ENCODE data around the gene SH3D21. TPM values are rescaled to one million over a fixed set of nuclear protein-coding genes. Genes with fewer than 3 reads are reported as not detected.

SH3D21 gene
- 2.6 and 6.9 TPM in 2 replicates for total RNA-seq

DNA sequence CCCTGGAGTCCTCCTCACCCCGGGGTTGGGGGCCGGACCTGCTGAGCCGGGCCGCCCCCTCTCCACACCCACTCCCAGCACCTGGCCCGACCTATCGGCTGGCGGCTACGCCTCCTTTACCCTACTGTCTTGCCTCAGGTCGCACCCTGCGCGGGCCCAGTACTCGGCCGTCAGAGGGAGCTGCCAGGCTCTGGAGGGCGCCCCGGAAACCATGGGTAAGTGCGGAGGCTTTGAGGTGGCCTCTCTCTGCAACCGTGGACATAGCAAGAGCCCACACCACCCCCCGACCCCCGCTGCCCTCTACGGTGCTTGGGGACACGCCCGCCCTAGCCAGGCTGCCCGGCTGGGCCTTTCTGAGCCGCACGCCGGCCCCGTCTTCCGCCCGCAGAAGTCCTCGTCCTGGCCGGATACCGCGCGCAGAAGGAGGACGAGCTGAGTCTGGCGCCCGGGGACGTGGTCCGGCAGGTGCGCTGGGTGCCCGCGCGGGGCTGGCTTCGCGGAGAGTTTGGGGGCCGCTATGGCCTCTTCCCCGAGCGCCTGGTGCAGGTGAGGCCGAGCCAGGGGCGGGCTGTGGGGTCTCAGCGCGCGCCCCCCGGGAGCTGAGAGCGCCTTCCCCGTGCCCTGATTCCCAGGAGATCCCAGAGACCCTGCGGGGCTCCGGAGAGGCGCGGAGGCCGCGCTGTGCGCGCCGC is at the start of gene SH3D21:
TSS of gene SH3D21 (plus strand) at position 159 of the 692 bp plus-strand sequence. CDS start at position 212, 53 bp downstream.
- FAIRE-seq (no peak), DNase-seq (ENCODE audit: low read depth) (peak; percentile 66)
- Histone ChIP-seq H3K27me3 (ENCODE audit: control insufficient read depth, insufficient read depth, low read length) (no peaks in the 10 kb centered on the region), H3K36me3 (ENCODE audit: control insufficient read depth, insufficient read depth, low read length) (peaks cover 22% of the 10 kb centered on the region), H3K4me3 (ENCODE audit: low read depth, low read length) (peak within 1 kb of the TSS; percentile 62)
- TF ChIP-seq, protein P1, sequence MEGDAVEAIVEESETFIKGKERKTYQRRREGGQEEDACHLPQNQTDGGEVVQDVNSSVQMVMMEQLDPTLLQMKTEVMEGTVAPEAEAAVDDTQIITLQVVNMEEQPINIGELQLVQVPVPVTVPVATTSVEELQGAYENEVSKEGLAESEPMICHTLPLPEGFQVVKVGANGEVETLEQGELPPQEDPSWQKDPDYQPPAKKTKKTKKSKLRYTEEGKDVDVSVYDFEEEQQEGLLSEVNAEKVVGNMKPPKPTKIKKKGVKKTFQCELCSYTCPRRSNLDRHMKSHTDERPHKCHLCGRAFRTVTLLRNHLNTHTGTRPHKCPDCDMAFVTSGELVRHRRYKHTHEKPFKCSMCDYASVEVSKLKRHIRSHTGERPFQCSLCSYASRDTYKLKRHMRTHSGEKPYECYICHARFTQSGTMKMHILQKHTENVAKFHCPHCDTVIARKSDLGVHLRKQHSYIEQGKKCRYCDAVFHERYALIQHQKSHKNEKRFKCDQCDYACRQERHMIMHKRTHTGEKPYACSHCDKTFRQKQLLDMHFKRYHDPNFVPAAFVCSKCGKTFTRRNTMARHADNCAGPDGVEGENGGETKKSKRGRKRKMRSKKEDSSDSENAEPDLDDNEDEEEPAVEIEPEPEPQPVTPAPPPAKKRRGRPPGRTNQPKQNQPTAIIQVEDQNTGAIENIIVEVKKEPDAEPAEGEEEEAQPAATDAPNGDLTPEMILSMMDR (IDR thresholded peaks at IDR 0.05; ENCODE audit: insufficient read depth, low read length, severe bottlenecking), result peak; percentile 43

DNA sequence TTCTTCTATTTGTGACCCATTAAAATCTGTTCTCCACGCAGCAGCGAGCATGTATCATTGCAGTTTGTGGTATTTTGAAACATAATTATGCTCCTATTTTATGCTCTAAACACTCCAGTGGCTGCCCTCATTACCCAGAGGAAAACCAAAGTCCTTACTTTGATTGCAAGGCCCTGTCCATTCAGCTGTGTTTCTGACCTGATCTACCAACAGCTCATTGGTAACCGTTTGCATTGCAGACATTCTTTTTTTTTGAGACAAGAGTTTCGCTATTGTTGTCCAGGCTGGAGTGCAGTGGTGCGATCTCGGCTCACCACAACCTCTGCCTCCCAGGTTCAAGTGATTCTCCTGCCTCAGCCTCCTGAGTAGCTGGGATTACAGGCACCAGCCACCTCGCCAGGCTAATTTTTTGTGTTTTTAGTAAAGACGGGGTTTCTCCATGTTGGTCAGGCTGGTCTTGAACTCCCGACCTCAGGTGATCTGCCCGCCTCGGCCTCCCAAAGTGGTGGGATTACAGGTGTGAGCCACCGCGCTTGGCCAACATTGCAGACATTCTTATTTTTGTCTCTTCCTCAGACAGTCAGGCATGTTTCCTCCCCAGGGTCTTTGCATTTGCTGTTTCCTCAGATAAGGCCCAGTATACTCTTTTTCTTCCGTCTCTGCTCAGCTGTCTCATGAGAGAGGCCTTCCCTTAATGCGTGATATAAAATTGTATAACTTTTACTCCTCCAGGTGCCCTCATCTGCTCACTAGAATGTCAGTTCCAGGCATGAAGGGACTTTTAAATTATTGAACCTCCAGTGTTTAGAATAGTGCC is 49.4 kb upstream of the SH3D21 start:
- Histone ChIP-seq H3K4me3 (ENCODE audit: low read depth, low read length) (no peak overlapping the region), H3K36me3 (ENCODE audit: control insufficient read depth, insufficient read depth, low read length) (peaks cover 3% of the 10 kb centered on the region), H3K27me3 (ENCODE audit: control insufficient read depth, insufficient read depth, low read length) (no peaks in the 10 kb centered on the region)
- TF ChIP-seq, protein P1 (IDR thresholded peaks at IDR 0.05; ENCODE audit: insufficient read depth, low read length, severe bottlenecking), result no peak
- DNase-seq (ENCODE audit: low read depth) (no peak), FAIRE-seq (no peak)

DNA sequence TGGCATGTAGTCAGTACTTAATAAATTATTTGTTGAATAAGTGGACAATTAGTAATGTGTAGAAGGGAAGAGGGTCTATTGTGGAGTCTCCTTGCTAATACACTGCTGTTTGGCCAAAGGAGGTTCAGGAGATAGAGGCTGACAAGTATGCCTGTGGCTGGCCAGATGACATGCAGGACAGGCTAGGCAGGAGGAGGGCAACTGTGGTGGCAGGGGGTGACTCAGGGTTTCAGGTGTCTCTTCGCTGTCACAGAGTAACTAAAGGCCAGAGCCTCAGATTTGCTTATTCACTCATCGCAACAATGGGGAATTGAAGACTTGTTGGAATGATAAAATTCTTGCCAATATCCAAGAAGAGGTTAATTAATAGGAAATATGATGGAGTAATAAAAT is 48.8 kb upstream of the SH3D21 start:
- TF ChIP-seq, protein P1 (IDR thresholded peaks at IDR 0.05; ENCODE audit: insufficient read depth, low read length, severe bottlenecking), result no peak
- no peaks in the 10 kb centered on the region for H3K27me3 ChIP-seq (ENCODE audit: control insufficient read depth, insufficient read depth, low read length)
- no peak overlapping the region for H3K4me3 ChIP-seq (ENCODE audit: low read depth, low read length)
- DNase-seq (ENCODE audit: low read depth) (peak; percentile 32), FAIRE-seq (no peak)
- peaks cover 3% of the 10 kb centered on the region for H3K36me3 ChIP-seq (ENCODE audit: control insufficient read depth, insufficient read depth, low read length)

DNA sequence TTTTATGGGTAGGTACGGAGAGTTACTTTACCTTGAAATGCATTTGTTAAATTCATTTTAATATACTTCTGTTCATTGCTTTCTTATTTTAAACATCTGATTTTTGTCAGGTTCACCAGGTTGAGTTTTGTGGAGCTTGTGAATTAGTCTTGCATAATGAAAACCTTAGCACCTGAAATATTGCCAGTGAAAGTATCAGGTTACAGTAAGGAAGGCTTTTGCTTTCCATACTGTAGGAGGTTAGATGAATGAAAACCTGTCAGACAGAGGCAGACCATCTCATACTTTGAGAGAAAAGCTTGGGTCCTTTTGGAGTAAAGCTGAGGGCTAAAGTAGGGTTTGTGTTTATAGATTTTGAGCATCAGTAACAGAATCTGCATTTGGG is 47.2 kb upstream of the SH3D21 start:
- Histone ChIP-seq H3K4me3 (ENCODE audit: low read depth, low read length) (no peak overlapping the region), H3K27me3 (ENCODE audit: control insufficient read depth, insufficient read depth, low read length) (no peaks in the 10 kb centered on the region), H3K36me3 (ENCODE audit: control insufficient read depth, insufficient read depth, low read length) (peaks cover 3% of the 10 kb centered on the region)
- DNase-seq (ENCODE audit: low read depth) (peak; percentile 42), FAIRE-seq (no peak)
- TF ChIP-seq, protein P1 (IDR thresholded peaks at IDR 0.05; ENCODE audit: insufficient read depth, low read length, severe bottlenecking), result no peak

DNA sequence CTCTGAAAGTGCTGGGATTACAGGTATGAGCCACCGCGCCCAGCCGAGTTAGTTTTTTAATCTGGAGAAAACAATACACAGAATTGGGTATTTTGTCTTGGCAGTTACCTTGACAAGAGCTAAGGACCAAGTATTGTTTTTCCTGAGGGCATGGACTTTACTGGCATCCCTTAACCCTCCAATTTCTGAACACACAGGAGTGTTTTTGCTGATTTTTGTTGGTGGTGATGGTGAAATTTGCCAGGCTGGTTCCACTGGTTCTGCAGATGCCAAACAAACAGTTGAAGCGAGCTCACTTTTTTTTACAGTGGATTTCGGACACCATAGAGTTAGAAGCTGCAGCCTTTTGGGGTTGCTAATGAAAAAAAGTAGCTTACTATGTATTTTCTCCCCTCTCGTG is 37.2 kb upstream of the SH3D21 start:
- no peak for DNase-seq (ENCODE audit: low read depth)
- no peaks in the 10 kb centered on the region for H3K36me3 ChIP-seq (ENCODE audit: control insufficient read depth, insufficient read depth, low read length)
- no peaks in the 10 kb centered on the region for H3K27me3 ChIP-seq (ENCODE audit: control insufficient read depth, insufficient read depth, low read length)
- TF ChIP-seq, protein P1 (IDR thresholded peaks at IDR 0.05; ENCODE audit: insufficient read depth, low read length, severe bottlenecking), result no peak
- no peak for FAIRE-seq
- no peak overlapping the region for H3K4me3 ChIP-seq (ENCODE audit: low read depth, low read length)

All from bronchial epithelial cell (primary cell).